ENCODE measurements around the gene NKD1.

The NKD1 gene

GRCh38 chr16:50637716-50638602 lies 89.8 kb downstream of the NKD1 start:
- no peak for DNase-seq
- intact Hi-C loops (cut with DNase I) = no loop called here

- intact Hi-C loops (cut with DNase I) = no loop called here
Measured at GRCh38 chr16:50638816-50639670, 90.8 kb downstream of the NKD1 start.

GRCh38 chr16:50640391-50640790 lies 92.2 kb downstream of the NKD1 start:
- DNase-seq = no peak
- intact Hi-C loops (cut with DNase I) = no loop called here

More at GRCh38 chr16:50638816-50639670, 90.8 kb downstream of the NKD1 start:
- DNase-seq = no peak

GRCh38 chr16:50640919-50641817 lies 93.0 kb downstream of the NKD1 start:
- no peak for DNase-seq
- intact Hi-C loops (cut with DNase I) = no loop called here

GRCh38 chr16:50641818-50642187 lies 93.6 kb downstream of the NKD1 start:
- intact Hi-C loops (cut with DNase I) = no loop called here
- DNase-seq = no peak

- intact Hi-C loops (cut with DNase I) = no loop called here
- DNase-seq = no peak
Measured at GRCh38 chr16:50642349-50642748, 94.2 kb downstream of the NKD1 start.

- DNase-seq = no peak
Measured at GRCh38 chr16:50643192-50643591, 95.0 kb downstream of the NKD1 start.

GRCh38 chr16:50644245-50644644 lies 96.0 kb downstream of the NKD1 start:
- DNase-seq = no peak
- intact Hi-C loops (cut with DNase I) = no loop called here

More at GRCh38 chr16:50643192-50643591, 95.0 kb downstream of the NKD1 start:
- intact Hi-C loops (cut with DNase I) = no loop called here

- intact Hi-C loops (cut with DNase I) = no loop called here
- peak in 5 of 10 donors; percentile 27 to 91 (median 34) for DNase-seq
Measured at GRCh38 chr16:50644729-50645128, 96.5 kb downstream of the NKD1 start.

GRCh38 chr16:50645563-50646220 lies 97.5 kb downstream of the NKD1 start:
- no peak for DNase-seq
- intact Hi-C loops (cut with DNase I) = no loop called here

- DNase-seq = no peak
- intact Hi-C loops (cut with DNase I) = no loop called here
Measured at GRCh38 chr16:50646345-50646744, 98.1 kb downstream of the NKD1 start.

GRCh38 chr16:50651835-50652438 lies 103.7 kb downstream of the NKD1 start:
- no peak for DNase-seq
- intact Hi-C loops (cut with DNase I) = no loop called here

- DNase-seq = no peak
- intact Hi-C loops (cut with DNase I) = no loop called here
Measured at GRCh38 chr16:50652836-50653425, 104.7 kb downstream of the NKD1 start.

- DNase-seq = no peak
- intact Hi-C loops (cut with DNase I) = no loop called here
Measured at GRCh38 chr16:50653633-50654519, 105.7 kb downstream of the NKD1 start.

GRCh38 chr16:50655558-50656055 lies 107.4 kb downstream of the NKD1 start:
- DNase-seq = no peak
- intact Hi-C loops (cut with DNase I) = no loop called here

- intact Hi-C loops (cut with DNase I) = no loop called here
Measured at GRCh38 chr16:50657241-50657640, 109.0 kb downstream of the NKD1 start.

GRCh38 chr16:50659806-50660205 lies 111.6 kb downstream of the NKD1 start:
- no peak for DNase-seq
- intact Hi-C loops (cut with DNase I) = loop anchor here (10.0 kb wide), 1 partner anchor 635 kb away; the partner anchor contains the start of gene CNEP1R1

More at GRCh38 chr16:50657241-50657640, 109.0 kb downstream of the NKD1 start:
- DNase-seq = peak in 1 of 10 donors; percentile 22
